Measurements from ENCODE around the gene DHRS1.

The DHRS1 gene

DNA sequence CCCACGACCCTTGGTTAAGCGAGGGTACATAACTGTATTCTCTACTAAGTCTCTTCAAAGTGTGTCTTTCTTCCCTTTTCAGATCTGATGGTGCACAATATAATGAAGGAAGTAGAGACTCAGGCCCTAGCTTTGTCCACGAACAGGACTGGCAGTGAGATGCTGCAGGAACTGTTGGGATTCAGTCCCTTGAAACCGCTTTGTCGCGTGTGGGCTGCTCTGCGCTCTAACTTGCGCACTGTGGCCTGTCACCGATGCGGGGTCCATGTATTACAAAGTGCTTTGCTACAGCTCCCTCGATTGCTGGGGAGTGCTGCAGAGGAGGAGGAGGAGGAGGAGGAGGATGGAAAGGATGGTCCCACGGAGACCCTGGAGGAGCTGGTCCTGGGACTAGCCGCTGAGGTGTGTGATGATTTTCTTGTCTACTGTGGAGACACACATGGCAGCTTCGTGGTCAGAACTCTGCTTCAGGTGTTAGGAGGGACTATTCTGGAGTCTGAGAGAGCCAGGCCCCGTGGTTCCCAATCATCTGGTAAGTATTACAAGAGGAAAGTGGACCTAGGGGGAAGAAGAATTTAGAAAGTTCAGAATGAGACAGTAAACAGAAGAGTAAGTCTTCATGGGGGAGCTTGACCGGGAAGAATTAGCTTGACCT, 873 bp upstream of the DHRS1 start:
- TF ChIP-seq, protein P1, sequence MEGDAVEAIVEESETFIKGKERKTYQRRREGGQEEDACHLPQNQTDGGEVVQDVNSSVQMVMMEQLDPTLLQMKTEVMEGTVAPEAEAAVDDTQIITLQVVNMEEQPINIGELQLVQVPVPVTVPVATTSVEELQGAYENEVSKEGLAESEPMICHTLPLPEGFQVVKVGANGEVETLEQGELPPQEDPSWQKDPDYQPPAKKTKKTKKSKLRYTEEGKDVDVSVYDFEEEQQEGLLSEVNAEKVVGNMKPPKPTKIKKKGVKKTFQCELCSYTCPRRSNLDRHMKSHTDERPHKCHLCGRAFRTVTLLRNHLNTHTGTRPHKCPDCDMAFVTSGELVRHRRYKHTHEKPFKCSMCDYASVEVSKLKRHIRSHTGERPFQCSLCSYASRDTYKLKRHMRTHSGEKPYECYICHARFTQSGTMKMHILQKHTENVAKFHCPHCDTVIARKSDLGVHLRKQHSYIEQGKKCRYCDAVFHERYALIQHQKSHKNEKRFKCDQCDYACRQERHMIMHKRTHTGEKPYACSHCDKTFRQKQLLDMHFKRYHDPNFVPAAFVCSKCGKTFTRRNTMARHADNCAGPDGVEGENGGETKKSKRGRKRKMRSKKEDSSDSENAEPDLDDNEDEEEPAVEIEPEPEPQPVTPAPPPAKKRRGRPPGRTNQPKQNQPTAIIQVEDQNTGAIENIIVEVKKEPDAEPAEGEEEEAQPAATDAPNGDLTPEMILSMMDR (IDR thresholded peaks at IDR 0.05; ENCODE audit: control insufficient read depth, insufficient read depth, low read depth, low read length, missing control alignments), result no peak
- H3K4me3 ChIP-seq (ENCODE audit: control insufficient read depth, low read depth, low read length), result peak overlapping the region; percentile 70
- DNase-seq (ENCODE audit: low read depth), result no peak

DNA sequence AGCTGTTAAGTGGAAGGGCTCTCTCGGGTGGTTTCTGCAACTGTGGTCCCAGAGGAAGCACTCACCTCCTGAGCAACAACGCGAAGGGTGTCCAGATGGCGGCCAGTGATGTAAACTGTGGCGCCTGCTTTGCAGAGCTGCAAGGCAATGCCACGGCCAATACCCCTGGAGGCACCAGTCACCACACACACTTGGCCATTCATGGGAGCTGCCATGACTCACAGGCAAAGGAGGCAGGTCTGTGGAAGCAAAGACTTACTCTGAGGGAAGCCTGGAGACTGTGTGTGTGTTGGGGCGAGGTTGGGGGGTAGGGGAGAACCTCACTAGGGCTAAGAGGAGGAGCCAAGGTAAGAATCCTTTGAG, 707 bp downstream of the DHRS1 start:
- H3K4me3 ChIP-seq (ENCODE audit: control insufficient read depth, low read depth, low read length), result peak overlapping the region; percentile 70
- peak; percentile 13 for DNase-seq (ENCODE audit: low read depth)
- TF ChIP-seq, protein P1 (IDR thresholded peaks at IDR 0.05; ENCODE audit: control insufficient read depth, insufficient read depth, low read depth, low read length, missing control alignments), result peak; percentile 5

DNA sequence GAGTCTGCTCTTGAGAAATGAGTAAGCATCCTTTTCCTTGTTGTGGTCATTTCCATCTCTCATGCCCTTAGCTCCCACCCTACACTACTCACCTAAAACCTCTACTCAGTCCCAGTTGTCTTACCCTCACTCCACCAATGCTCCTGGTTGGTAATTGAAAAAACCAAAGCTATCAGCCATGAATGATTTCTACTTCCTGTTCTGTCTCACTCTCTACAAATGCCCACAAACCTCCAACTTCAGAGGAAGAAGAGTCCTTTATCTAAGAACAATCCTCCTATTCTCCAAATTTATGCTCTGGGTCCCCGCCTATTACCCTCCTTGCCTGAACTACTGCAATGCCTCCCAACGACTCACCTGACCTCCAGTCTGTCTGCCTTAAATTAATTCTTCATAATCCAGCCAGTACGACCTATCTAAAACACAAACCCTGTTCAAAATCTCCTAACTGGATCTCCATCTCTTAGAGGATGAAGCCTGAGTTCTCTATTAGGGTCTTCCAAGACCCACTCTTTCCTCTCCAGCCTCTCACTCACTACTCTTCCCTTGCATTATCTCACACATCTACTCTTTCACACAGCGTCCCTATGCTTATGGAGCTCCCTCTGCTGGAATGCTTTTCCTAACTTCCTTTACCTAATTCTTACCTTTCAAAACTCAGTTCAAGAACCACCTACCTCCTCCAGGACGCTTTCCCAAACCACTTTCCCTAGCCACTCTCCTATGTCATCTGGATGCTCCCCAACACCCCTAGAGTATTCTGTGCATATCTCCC, 2.2 kb downstream of the DHRS1 start:
- H3K4me3 ChIP-seq (ENCODE audit: control insufficient read depth, low read depth, low read length), result no peak overlapping the region
- TF ChIP-seq, protein P1 (IDR thresholded peaks at IDR 0.05; ENCODE audit: control insufficient read depth, insufficient read depth, low read depth, low read length, missing control alignments), result peak; percentile 44
- no peak for DNase-seq (ENCODE audit: low read depth)

DNA sequence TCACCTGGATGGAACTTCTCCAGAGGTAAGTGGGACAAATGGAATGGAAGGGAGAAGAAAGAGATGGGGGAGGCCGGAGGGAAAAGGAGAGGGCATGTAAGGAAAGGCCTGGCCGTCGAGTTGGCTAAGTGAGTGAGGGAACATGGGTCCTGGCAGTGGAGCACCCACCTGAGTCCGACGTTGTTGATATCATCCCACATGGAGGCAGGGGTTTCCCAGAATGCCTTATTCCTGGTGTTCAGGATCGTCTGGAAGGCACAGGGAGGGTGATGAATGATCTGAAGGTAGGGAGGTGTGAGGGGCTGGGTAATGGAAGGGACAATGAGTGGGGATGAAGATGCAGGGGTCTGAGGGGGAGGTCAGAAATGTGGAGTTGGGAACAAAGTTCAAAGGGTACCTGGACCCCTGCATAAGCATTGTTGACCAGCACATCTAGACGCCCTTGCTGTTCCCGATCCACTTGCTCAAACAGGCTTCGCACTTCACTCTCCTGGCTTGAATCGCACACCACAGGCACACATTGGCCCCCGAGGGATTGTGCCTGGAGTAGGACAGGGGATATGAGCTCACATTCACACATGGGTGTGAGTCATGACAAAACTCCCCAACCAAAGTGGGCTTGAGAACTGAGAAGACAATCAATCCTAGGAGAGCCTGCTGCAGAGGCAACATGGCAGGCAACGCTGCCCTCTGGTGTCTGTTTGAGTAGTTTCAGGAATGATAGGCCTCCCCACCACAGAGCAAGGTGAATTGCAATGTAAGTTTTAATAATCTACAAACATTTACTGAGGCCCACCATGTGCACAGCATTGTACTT, 3.0 kb downstream of the DHRS1 start:
- TF ChIP-seq, protein P1 (IDR thresholded peaks at IDR 0.05; ENCODE audit: control insufficient read depth, insufficient read depth, low read depth, low read length, missing control alignments), result peak; percentile 83
- no peak overlapping the region for H3K4me3 ChIP-seq (ENCODE audit: control insufficient read depth, low read depth, low read length)
- peak; percentile 67 for DNase-seq (ENCODE audit: low read depth)

DNA sequence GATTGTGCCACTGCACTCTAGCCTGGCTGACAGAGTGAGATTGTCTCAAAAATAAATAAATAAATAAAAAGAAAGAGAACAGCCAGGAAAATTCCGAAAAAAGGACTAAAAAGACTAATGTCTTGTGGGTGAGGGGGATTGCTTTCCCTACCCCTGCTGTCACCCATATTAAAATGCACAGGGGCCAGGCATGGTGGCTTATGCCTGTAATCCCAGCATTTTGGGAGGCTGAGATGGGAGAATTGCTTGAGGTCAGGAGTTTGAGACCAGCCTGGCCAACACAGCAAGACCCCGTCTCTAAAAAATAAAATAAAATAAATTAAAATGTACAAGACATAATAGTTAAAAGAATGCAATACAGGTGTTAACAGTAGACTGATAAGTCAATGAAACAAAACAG, 6.1 kb downstream of the DHRS1 start:
- TF ChIP-seq, protein P1 (IDR thresholded peaks at IDR 0.05; ENCODE audit: control insufficient read depth, insufficient read depth, low read depth, low read length, missing control alignments), result no peak
- H3K4me3 ChIP-seq (ENCODE audit: control insufficient read depth, low read depth, low read length), result no peak overlapping the region
- no peak for DNase-seq (ENCODE audit: low read depth)

DNA sequence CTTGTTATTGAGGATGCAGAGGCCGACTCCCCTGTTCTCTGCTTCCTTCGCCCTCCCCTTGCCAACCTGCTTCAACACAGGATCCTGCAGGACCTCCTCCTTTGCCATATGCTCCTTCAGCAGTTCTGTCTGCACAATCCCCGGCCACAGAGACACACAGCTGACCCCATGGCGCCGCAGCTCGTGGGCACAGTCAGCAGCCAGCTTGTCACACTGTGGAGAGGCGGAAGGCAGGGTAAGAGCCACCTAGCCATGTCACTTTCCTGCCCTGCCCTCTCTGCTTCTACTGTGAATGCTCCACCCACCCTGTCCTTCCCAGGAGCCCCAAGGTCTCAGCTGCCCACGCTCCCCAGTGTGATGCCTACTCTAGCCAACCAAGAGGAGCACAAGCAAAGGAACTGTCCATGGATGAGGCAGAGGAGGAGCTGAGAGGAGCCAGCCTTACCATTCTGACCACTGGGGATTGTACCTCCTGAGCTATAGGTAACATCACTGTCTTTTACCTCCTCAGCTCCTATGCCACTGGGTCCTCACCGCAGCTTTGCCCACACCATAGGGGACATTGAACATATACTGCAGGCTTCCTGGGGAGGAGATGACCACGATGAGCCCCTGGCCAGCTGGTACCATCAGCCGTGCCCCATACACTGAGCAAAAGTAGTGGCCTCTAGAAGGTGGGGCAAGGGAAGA, 7.3 kb downstream of the DHRS1 start:
- no peak for DNase-seq (ENCODE audit: low read depth)
- H3K4me3 ChIP-seq (ENCODE audit: control insufficient read depth, low read depth, low read length), result no peak overlapping the region
- TF ChIP-seq, protein P1 (IDR thresholded peaks at IDR 0.05; ENCODE audit: control insufficient read depth, insufficient read depth, low read depth, low read length, missing control alignments), result no peak
